Fibroblast of villous mesenchyme (primary cell): ENCODE results near the gene ARHGAP8. TPM values are rescaled to one million over a fixed set of nuclear protein-coding genes. Genes with fewer than 3 reads are reported as not detected.
"Not testable (repeated sequence)": the region's sequence is repeated elsewhere in the genome, so short reads cannot be mapped to it uniquely, and the experiment has no call there.

Experiments used
- DNase-seq: peaks from one replicate; pipeline ENCODE4 v3.0.0-alpha.2; 2010; ENCODE audit warnings: low read depth
- H3K4me3 ChIP-seq: 2 replicates; pipeline ENCODE4 v1.5.1; 2011; ENCODE audit warnings: low read depth, mild to moderate bottlenecking, low read length
- CTCF ChIP-seq: IDR thresholded peaks from 2 replicates; pipeline ENCODE4 v1.5.1; 2012; ENCODE audit warnings: low read depth, mild to moderate bottlenecking, low read length; ENCODE audit not compliant: insufficient read depth
- total RNA-seq: library from RNA; depleted of rRNA; stranded (reverse); fragments of >200 nt; gene quantifications from 2 replicates; pipeline ENCODE4 v1.2.3, GENCODE V29; 2012

The ARHGAP8 gene
- total RNA-seq, 1 donor = under 0.01 TPM

DNA sequence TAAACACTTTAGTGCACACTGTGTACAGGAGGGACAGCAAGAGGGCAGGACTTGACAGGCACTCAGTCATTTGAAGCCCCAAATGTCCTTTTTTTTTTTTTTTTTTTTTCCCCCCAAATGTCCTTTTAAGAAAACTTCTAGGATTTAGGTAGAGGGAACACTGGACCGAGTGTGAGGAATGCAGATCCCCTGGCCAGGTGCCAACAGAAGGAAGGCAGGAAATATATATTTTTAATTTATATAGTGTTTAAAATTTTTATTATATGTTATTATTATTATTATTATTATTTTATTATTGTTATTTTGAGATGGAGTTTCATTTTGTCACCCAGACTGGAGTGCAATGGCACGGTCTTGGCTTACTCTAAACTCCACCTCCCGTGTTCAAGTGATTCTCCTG, 35.5 kb downstream of the ARHGAP8 start:
- no peak overlapping the region for H3K4me3 ChIP-seq
- TF ChIP-seq CTCF = no peak
- DNase-seq = no peak

DNA sequence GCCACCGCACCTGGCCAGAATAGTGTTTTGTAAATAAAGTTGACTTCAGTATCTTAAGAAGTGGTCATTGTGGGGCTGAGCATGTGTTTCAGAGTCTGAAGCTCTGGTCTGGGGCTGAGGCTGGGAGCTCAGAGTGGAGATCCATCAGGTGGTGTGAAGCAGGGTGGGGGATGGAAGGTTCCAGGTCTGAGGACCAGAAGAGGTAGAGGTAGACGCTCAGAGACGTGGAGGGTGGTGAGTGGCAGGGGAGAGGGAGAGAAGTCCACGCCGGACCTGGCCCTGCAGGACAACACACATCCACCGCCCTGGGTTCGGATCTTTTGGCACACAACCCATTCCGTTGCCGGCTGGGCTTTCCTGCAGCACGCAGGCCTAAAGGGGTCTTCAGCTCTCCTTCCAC, 40.7 kb downstream of the ARHGAP8 start:
- DNase-seq = no peak
- no peak overlapping the region for H3K4me3 ChIP-seq
- TF ChIP-seq CTCF = no peak

DNA sequence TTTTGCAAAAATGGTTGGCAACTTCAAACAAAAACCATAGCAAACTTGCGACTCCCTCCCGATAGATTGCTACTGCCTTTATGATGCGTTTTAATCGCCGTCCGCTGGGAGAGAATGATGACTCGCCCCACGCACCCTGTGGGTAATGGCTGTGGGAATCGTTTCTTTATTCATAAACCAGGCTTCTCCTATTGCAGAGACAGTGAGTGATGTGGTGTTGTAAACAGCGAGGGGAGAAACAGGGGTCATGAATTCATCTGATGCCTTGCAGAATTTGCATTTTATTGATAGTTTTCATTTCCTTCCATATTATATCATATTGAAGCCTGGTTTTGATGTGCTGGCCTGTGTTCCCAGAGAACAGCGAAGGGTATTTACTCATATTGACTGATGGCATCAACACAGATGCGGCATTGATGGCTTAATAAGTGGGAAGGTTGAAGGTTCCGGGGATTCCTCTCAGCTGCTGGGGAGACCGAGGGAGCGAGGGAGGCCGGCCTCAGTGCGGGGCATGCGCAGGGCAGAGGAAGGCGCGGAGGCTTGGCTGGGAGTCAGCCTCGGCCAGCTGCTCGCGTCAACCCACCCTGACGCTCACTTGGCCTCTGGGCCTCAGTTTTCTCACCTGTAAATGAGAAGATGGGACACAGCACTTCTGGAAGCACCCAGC, 41.3 kb downstream of the ARHGAP8 start:
- no peak overlapping the region for H3K4me3 ChIP-seq
- no peak for TF ChIP-seq CTCF
- no peak for DNase-seq

DNA sequence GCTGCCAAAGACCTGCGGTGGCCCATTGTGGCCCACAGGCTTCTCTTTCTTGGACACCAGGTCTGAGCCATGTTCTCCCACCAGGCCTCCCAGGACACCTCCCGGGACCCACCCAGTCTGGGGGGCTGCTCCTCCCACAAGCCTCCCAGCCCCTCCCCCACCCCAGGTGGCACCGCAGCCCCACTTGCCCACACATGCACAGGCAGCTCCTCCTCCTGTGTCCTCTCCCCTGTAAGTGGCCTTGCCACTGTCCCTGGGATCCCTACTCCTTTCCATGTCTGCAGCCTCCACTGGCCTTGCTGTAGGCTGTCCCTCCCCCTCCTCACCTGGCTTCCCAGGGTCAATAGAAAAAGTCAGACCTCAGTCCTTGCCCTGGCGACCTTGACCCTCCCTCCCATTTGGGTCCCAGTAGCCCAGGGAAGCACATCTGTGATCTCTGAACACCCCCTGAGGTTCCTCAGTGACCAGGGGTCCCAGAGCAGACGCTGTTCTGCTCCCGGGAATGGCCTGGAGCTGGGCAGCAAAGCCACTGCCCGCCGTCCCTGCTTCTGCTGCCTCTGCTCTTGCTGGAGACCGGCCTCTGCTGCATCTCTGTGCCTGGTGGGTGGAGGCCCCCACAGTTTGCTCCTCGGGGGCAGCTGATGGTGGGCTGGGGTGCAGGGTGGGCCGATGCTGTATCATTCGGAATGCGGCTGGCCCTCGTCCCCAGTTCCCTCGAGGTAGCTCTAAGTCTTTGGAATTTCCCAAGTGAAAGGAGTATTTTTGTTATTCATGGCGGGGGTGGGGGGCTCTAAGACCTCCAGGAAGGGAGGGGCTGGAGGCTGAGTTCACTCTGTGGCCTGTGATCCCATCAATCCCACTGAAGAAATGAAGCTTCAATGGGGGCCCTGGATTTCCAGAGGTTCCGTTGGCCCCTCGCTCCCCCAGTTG, 43.6 kb downstream of the ARHGAP8 start:
- TF ChIP-seq CTCF = no peak
- H3K4me3 ChIP-seq = no peak overlapping the region
- no peak for DNase-seq

GRCh38 chr22:44797181-44797725, 44.9 kb downstream of the ARHGAP8 start:
- no peak for TF ChIP-seq CTCF
- no peak for DNase-seq
- no peak overlapping the region for H3K4me3 ChIP-seq

DNA sequence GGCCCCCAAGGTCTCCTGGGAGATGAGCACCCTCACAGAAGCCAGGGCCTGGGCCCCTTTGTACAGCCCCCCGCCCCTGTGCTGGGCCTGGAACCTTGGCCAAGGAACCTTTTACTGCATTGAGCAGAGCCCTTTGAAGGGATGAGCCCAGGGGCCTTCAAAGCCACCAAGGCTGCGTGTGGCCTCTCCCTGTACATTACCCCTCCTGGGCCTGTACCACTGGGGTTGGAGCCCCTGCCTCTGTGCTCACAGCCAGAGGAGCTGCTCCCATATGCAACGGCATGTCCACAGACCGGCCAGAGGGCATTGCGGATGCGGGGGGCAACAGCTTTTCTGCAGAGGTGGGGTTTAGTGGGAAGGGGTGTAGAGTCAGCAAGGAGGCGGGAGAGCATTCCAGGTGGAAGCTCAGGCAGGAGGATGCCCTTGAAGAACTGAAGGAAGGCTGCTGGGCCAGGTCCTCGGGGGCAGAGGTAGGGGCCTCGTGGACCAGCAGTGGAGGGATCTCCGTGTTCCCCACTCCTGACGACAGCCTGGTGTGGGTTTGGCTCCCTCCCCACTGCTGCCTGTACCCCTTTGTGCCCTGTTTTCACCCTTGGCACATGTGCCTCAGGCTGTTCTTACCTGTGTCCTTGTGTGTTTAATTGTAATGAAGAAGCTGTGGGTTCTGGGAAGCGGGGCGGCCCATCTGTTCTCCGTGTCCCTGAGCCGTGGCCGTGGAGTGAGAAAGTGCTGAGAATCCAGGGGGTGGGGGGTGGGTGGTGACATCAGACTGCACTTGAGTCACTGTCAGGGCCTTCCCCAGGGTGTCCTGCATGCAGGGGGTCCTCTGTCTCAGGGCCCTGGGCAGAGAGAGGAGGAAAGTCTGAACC, 46.9 kb downstream of the ARHGAP8 start:
- DNase-seq = no peak
- no peak for TF ChIP-seq CTCF
- H3K4me3 ChIP-seq = no peak overlapping the region

GRCh38 chr22:44799946-44800634, 47.7 kb downstream of the ARHGAP8 start:
- not testable (repeated sequence) for DNase-seq, H3K4me3 ChIP-seq
